Measurements from ENCODE around the gene MRPS34.

The MRPS34 gene

DNA sequence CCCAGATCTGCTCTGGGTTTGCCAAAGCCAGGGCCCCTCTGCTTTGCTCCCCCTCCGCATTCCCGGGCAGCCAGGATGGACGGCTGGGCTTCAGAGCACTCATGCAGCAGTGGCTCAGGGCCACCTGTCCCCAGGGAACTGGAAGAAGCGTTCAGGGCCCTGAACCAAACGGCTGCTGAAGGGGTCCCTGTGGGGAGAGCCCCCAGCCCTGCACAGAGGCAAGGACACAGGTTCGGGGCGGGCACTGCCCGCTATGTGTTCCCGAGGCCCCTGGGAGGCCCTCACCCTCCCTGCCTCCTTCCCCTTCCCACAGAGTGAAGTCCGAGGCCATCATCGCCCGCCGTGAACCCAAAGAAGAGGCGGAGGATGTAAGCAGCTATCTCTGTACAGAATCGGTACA is 12.0 kb downstream of the MRPS34 start:
- no peak overlapping the region for H3K4me3 ChIP-seq (ENCODE audit: low read length)
- H3K36me3 ChIP-seq (ENCODE audit: control insufficient read depth, insufficient read depth, low read length): peaks cover 24% of the 10 kb centered on the region
- H3K27ac ChIP-seq (ENCODE audit: low read depth, low read length): no peak overlapping the region
- H3K27me3 ChIP-seq (ENCODE audit: control insufficient read depth, insufficient read depth, low read length): no peaks in the 10 kb centered on the region
- no peak overlapping the region for H3K9ac ChIP-seq (ENCODE audit: low read length)
- H3K4me1 ChIP-seq (ENCODE audit: control insufficient read depth, insufficient read depth, low read length): no peaks in the 10 kb centered on the region

DNA sequence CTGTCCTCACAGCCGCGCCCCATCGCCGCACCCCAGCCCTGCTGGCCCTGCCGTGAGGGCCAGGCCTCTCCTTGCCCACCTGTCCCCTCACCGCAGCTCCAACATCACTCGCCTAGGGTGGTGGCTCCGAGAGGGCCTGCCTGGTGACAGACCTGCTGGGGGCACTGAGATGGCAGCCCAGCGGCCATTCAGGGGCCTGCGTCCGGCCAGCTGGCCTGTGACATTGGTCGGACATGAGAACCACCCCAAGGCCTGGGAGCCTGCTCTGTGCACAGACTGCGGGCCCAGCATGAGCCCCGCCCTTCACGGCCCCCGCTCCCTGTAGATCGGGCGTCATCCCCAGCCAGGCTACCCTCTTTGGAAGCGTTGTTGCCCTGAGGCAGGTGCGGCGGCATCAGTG is 13.4 kb downstream of the MRPS34 start:
- no peak overlapping the region for H3K9ac ChIP-seq (ENCODE audit: low read length)
- no peaks in the 10 kb centered on the region for H3K4me1 ChIP-seq (ENCODE audit: control insufficient read depth, insufficient read depth, low read length)
- peaks cover 15% of the 10 kb centered on the region for H3K36me3 ChIP-seq (ENCODE audit: control insufficient read depth, insufficient read depth, low read length)
- no peak overlapping the region for H3K27ac ChIP-seq (ENCODE audit: low read depth, low read length)
- H3K27me3 ChIP-seq (ENCODE audit: control insufficient read depth, insufficient read depth, low read length): no peaks in the 10 kb centered on the region
- H3K4me3 ChIP-seq (ENCODE audit: low read length): no peak overlapping the region

GRCh38 chr16:1758923-1759322 is 14.0 kb downstream of the MRPS34 start:
- H3K27ac ChIP-seq (ENCODE audit: low read depth, low read length): no peak overlapping the region
- H3K27me3 ChIP-seq (ENCODE audit: control insufficient read depth, insufficient read depth, low read length): no peaks in the 10 kb centered on the region
- H3K4me1 ChIP-seq (ENCODE audit: control insufficient read depth, insufficient read depth, low read length): no peaks in the 10 kb centered on the region
- H3K4me3 ChIP-seq (ENCODE audit: low read length): no peak overlapping the region
- no peak overlapping the region for H3K9ac ChIP-seq (ENCODE audit: low read length)
- H3K36me3 ChIP-seq (ENCODE audit: control insufficient read depth, insufficient read depth, low read length): peaks cover 12% of the 10 kb centered on the region

DNA sequence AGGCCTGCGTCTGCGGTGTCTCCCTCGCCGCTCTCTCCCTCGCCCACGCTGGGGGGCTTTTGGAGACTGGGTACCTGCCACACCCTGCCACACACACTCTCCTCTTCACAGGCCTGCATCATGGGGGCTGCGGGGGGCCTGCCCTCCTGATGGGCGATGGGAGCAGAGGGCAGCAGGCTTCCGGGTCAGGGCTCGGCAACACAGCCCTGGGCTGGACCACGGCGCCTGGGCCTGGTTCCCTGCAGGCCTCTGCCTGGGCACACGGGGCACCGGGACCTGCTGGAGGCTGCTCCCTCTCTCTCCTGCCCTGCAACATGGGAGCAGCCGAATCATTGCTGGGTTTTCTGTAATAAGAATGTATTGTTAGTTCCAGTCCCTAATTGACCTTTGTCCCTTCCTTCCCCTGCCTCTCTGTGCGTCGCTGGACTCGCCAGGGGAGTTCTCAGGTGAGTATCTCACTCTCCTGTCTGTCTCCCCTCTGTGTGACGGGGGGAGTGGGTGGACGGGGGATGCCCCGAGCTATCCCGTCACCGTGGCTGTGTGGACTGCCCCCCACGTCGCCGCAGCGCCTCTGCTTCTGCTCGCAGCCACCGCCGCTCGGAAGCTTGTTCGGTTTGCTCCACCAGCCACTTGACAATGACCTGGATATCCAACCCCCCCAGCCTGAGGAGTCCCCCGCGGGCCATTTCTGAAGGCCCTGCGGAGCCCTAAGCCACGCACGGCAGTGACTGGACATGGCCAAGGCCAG is 15.0 kb downstream of the MRPS34 start:
- Histone ChIP-seq H3K27ac (ENCODE audit: low read depth, low read length) (no peak overlapping the region), H3K9ac (ENCODE audit: low read length) (no peak overlapping the region), H3K4me3 (ENCODE audit: low read length) (no peak overlapping the region), H3K27me3 (ENCODE audit: control insufficient read depth, insufficient read depth, low read length) (no peaks in the 10 kb centered on the region), H3K4me1 (ENCODE audit: control insufficient read depth, insufficient read depth, low read length) (no peaks in the 10 kb centered on the region), H3K36me3 (ENCODE audit: control insufficient read depth, insufficient read depth, low read length) (peaks cover 13% of the 10 kb centered on the region)

GRCh38 chr16:1754204-1754603 is 18.7 kb downstream of the MRPS34 start:
- Histone ChIP-seq H3K27me3 (ENCODE audit: control insufficient read depth, insufficient read depth, low read length) (no peaks in the 10 kb centered on the region), H3K9ac (ENCODE audit: low read length) (no peak overlapping the region), H3K36me3 (ENCODE audit: control insufficient read depth, insufficient read depth, low read length) (peaks cover 23% of the 10 kb centered on the region), H3K27ac (ENCODE audit: low read depth, low read length) (no peak overlapping the region), H3K4me3 (ENCODE audit: low read length) (no peak overlapping the region), H3K4me1 (ENCODE audit: control insufficient read depth, insufficient read depth, low read length) (no peaks in the 10 kb centered on the region)

DNA sequence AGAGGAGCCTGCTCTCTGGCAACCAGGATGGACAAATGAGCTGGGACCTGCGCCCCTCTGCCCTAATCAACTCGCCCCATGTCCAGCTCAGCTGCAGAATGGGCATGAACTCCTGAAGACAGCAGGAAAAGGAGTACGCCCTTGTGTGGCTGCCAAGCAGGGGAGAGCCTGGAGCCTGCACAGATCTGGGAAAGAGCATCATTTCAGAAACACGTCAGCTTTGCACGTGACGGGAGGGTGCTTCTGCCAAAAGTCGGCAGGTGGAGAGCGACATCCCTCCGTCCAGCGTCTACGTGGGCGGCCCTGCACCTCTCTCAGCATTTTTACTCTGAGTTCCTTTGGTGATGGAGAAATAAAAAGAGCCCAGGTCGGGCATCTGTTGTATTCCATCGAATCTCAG is 20.1 kb downstream of the MRPS34 start:
- Histone ChIP-seq H3K36me3 (ENCODE audit: control insufficient read depth, insufficient read depth, low read length) (peaks cover 36% of the 10 kb centered on the region), H3K27ac (ENCODE audit: low read depth, low read length) (no peak overlapping the region), H3K27me3 (ENCODE audit: control insufficient read depth, insufficient read depth, low read length) (no peaks in the 10 kb centered on the region), H3K9ac (ENCODE audit: low read length) (no peak overlapping the region), H3K4me1 (ENCODE audit: control insufficient read depth, insufficient read depth, low read length) (no peaks in the 10 kb centered on the region), H3K4me3 (ENCODE audit: low read length) (no peak overlapping the region)

- Histone ChIP-seq H3K9ac (ENCODE audit: low read length) (no peak overlapping the region), H3K27me3 (ENCODE audit: control insufficient read depth, insufficient read depth, low read length) (no peaks in the 10 kb centered on the region), H3K4me3 (ENCODE audit: low read length) (no peak overlapping the region), H3K27ac (ENCODE audit: low read depth, low read length) (no peak overlapping the region), H3K36me3 (ENCODE audit: control insufficient read depth, insufficient read depth, low read length) (peaks cover 38% of the 10 kb centered on the region), H3K4me1 (ENCODE audit: control insufficient read depth, insufficient read depth, low read length) (no peaks in the 10 kb centered on the region)
Measured at GRCh38 chr16:1751946-1752345, 21.0 kb downstream of the MRPS34 start.

DNA sequence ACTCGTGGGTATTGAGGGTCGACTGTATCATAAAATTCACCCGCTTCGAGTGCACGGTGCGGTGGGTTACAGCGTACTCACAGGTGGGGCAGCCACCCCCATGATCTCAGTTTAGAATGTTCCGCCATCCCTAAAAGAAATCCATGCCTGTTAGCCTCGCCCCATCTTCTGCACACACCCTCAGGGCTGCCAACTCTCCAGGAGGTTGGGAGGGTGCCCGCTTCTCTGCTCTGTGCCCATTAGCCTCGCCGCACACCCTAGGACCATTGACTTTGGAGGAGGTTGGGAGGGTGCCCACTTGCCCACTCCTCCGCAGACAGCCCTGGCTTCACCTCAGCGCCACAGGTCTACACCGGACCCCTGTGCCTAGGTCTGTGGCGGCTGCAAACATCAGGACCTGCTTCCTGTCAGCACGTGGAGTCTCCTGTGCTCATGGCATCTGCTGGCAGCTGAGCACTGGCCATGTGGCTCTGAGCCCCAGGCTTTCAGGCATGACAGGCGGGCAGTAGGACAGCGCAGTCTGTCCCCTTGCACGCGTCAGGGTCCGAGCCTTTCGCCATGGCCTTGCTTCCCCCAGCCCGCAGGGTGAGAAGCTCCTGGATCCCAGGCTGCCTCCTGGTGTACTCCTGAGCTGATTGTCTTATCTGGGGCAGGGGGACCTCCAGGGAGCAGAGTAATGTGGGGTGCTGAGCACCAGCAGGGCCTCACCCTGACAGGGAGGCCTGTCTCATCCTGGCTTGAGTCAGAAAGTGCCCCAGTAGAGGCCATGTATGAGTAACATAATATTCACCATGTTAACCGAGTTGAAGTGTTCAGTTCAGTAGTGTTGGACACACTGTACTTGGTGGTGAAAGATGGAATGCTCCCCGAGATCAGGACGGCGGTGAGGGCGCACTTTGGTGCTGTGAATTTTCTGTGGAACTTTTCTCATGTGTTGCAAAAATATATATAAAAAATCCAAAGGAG is 23.5 kb downstream of the MRPS34 start:
- Histone ChIP-seq H3K9ac (ENCODE audit: low read length) (no peak overlapping the region), H3K27me3 (ENCODE audit: control insufficient read depth, insufficient read depth, low read length) (no peaks in the 10 kb centered on the region), H3K4me3 (ENCODE audit: low read length) (no peak overlapping the region), H3K27ac (ENCODE audit: low read depth, low read length) (no peak overlapping the region), H3K36me3 (ENCODE audit: control insufficient read depth, insufficient read depth, low read length) (peaks cover 37% of the 10 kb centered on the region), H3K4me1 (ENCODE audit: control insufficient read depth, insufficient read depth, low read length) (no peaks in the 10 kb centered on the region)

DNA sequence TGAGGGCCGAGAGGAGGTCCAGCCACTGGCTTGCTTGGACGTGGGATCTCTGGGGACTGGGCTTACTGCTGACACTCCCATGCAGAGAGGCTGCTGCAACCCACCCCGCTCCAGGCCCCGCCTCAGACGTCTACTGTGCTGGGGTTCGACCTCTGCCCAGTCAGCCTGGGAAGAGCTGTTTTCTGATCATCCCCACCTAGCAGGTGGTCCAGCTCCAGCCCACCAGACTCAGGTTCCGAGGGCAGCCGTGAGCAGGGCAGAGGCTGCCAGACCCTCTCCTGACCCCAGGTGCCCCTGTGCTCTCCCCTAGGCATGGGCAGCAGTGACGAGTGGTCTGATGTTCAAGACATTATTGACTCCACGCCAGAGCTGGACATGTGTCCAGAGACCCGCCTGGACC is 25.0 kb downstream of the MRPS34 start:
- Histone ChIP-seq H3K4me1 (ENCODE audit: control insufficient read depth, insufficient read depth, low read length) (no peaks in the 10 kb centered on the region), H3K4me3 (ENCODE audit: low read length) (no peak overlapping the region), H3K36me3 (ENCODE audit: control insufficient read depth, insufficient read depth, low read length) (peaks cover 34% of the 10 kb centered on the region), H3K27ac (ENCODE audit: low read depth, low read length) (no peak overlapping the region), H3K27me3 (ENCODE audit: control insufficient read depth, insufficient read depth, low read length) (no peaks in the 10 kb centered on the region), H3K9ac (ENCODE audit: low read length) (no peak overlapping the region)

DNA sequence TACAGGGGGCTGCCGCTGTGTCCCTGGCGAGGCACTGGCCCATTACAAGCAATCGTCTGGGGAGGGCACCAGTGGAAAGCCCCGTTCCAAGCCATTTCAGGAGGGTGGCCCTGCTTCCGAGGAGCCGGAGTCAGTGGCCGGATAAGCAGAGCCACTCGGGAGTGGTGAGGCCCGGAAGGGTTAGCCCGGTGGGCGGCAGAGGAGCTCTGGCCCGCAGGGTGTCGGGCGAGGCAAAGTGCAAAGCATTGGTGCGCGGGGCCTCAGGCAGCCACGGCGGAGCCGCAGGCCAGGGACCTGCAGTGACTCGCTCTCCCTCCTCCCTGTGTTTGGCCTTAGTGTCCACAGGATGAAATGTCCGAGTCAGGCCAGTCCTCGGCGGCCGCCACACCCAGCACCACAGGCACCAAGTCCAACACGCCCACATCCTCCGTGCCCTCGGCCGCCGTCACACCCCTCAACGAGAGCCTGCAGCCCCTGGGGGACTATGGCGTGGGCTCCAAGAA is 26.2 kb downstream of the MRPS34 start:
- H3K36me3 ChIP-seq (ENCODE audit: control insufficient read depth, insufficient read depth, low read length): peaks cover 35% of the 10 kb centered on the region
- no peak overlapping the region for H3K4me3 ChIP-seq (ENCODE audit: low read length)
- no peaks in the 10 kb centered on the region for H3K27me3 ChIP-seq (ENCODE audit: control insufficient read depth, insufficient read depth, low read length)
- no peaks in the 10 kb centered on the region for H3K4me1 ChIP-seq (ENCODE audit: control insufficient read depth, insufficient read depth, low read length)
- H3K9ac ChIP-seq (ENCODE audit: low read length): no peak overlapping the region
- H3K27ac ChIP-seq (ENCODE audit: low read depth, low read length): no peak overlapping the region

GRCh38 chr16:1745900-1746692 is 26.8 kb downstream of the MRPS34 start:
- Histone ChIP-seq H3K36me3 (ENCODE audit: control insufficient read depth, insufficient read depth, low read length) (peaks cover 32% of the 10 kb centered on the region), H3K4me1 (ENCODE audit: control insufficient read depth, insufficient read depth, low read length) (no peaks in the 10 kb centered on the region), H3K27ac (ENCODE audit: low read depth, low read length) (no peak overlapping the region), H3K9ac (ENCODE audit: low read length) (no peak overlapping the region), H3K27me3 (ENCODE audit: control insufficient read depth, insufficient read depth, low read length) (no peaks in the 10 kb centered on the region), H3K4me3 (ENCODE audit: low read length) (no peak overlapping the region)

Measured in rectal smooth muscle tissue (tissue), 1 donor.